Measurements from ENCODE around the gene IL1F10. TPM values are rescaled to one million over a fixed set of nuclear protein-coding genes. Genes with fewer than 3 reads are reported as not detected.

IL1F10 gene
- total and polyA plus RNA-seq, 10 of the 15 experiments (the other 5 are each of a cell fraction or from before 2014, with no cell fraction given) = not detected

DNA sequence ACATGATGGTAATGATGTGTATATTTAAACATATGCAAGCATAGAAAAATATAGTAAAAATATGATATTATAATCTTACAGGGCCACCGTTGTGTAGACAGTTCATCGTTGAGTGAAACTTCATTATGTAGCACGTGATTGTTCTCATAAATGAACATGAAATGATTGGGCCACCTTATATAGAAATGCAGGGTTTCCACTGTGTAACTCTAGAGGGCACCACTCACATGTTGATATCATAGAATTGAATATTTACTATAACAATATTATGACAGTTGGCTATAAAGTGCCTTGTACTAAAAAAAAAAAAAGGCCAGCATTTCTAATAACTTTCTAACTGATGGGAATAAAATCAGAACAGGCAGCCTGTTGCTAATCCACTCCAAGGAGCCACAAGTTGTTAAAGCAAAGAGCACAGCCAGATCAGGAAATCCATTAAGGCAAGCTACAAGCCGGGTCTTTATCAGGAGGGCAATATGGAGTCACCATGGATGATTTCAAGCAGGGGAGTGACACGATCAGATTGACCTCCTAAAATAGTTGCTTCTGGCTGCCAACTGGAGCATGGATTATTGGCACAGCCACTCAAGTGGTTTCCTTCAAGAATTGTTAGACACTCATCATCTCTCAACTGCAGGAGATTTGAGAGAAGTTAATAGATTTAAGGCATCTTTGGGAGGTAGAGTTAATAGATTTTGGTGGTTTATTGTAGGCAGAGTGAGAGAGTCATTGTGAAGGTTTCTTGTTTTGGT, 16.7 kb downstream of the IL1F10 start:
- in situ Hi-C loops (cut with MboI) = no loop called here
- POLR2A ChIA-PET = no interaction called here
- intact Hi-C loops (cut with micrococcal nuclease; ENCODE audit: unreplicated experiment) = no loop called here
- TF ChIP-seq CHD4 (IDR thresholded peaks at IDR 0.05) (no peak), RB1 (IDR thresholded peaks at IDR 0.05; ENCODE audit: borderline replicate concordance) (no peak), SMAD1 (IDR thresholded peaks at IDR 0.05; ENCODE audit: low read depth, partially characterized antibody) (no peak), FOXK2 (IDR thresholded peaks at IDR 0.05) (no peak), SUZ12 (IDR thresholded peaks at IDR 0.05; ENCODE audit: unreplicated experiment) (no peak), SPI1 (IDR thresholded peaks at IDR 0.05; ENCODE audit: borderline replicate concordance, insufficient read depth, low read depth, low read length) (no peak), CHD2 (IDR thresholded peaks at IDR 0.05; ENCODE audit: borderline replicate concordance, low read depth, low read length) (no peak), SREBF2 (IDR thresholded peaks at IDR 0.05; ENCODE audit: low read length) (no peak), CREB1 (IDR thresholded peaks at IDR 0.05; ENCODE audit: low read depth) (no peak), HDAC6 (IDR thresholded peaks at IDR 0.05; ENCODE audit: unreplicated experiment) (no peak), BHLHE40 (IDR thresholded peaks at IDR 0.05; ENCODE audit: borderline replicate concordance in 1 of 2, low read depth in 2 of 2, low read length in 1 of 2) (peak; percentile 24 to 27; a peak in 1 of 4 replicates), RAD21 (IDR thresholded peaks at IDR 0.05; ENCODE audit: insufficient read depth, low read depth, low read length) (peak; percentile 40)
- TF ChIP-seq, protein P1, sequence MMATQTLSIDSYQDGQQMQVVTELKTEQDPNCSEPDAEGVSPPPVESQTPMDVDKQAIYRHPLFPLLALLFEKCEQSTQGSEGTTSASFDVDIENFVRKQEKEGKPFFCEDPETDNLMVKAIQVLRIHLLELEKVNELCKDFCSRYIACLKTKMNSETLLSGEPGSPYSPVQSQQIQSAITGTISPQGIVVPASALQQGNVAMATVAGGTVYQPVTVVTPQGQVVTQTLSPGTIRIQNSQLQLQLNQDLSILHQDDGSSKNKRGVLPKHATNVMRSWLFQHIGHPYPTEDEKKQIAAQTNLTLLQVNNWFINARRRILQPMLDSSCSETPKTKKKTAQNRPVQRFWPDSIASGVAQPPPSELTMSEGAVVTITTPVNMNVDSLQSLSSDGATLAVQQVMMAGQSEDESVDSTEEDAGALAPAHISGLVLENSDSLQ (IDR thresholded peaks at IDR 0.05) = no peak
- TF ChIP-seq, protein P2, sequence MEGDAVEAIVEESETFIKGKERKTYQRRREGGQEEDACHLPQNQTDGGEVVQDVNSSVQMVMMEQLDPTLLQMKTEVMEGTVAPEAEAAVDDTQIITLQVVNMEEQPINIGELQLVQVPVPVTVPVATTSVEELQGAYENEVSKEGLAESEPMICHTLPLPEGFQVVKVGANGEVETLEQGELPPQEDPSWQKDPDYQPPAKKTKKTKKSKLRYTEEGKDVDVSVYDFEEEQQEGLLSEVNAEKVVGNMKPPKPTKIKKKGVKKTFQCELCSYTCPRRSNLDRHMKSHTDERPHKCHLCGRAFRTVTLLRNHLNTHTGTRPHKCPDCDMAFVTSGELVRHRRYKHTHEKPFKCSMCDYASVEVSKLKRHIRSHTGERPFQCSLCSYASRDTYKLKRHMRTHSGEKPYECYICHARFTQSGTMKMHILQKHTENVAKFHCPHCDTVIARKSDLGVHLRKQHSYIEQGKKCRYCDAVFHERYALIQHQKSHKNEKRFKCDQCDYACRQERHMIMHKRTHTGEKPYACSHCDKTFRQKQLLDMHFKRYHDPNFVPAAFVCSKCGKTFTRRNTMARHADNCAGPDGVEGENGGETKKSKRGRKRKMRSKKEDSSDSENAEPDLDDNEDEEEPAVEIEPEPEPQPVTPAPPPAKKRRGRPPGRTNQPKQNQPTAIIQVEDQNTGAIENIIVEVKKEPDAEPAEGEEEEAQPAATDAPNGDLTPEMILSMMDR (IDR thresholded peaks at IDR 0.05 in 2 of 3, conservative IDR thresholded peaks at IDR 0.05 in 1 of 3; ENCODE audit: control insufficient read depth in 2 of 3, extremely low read depth in 1 of 3, insufficient read depth in 1 of 3, low read depth in 3 of 3, low read length in 3 of 3) = peak; percentile 28 to 41 (median 37); a peak in 4 of 6 replicates
- TF ChIP-seq, protein P3, sequence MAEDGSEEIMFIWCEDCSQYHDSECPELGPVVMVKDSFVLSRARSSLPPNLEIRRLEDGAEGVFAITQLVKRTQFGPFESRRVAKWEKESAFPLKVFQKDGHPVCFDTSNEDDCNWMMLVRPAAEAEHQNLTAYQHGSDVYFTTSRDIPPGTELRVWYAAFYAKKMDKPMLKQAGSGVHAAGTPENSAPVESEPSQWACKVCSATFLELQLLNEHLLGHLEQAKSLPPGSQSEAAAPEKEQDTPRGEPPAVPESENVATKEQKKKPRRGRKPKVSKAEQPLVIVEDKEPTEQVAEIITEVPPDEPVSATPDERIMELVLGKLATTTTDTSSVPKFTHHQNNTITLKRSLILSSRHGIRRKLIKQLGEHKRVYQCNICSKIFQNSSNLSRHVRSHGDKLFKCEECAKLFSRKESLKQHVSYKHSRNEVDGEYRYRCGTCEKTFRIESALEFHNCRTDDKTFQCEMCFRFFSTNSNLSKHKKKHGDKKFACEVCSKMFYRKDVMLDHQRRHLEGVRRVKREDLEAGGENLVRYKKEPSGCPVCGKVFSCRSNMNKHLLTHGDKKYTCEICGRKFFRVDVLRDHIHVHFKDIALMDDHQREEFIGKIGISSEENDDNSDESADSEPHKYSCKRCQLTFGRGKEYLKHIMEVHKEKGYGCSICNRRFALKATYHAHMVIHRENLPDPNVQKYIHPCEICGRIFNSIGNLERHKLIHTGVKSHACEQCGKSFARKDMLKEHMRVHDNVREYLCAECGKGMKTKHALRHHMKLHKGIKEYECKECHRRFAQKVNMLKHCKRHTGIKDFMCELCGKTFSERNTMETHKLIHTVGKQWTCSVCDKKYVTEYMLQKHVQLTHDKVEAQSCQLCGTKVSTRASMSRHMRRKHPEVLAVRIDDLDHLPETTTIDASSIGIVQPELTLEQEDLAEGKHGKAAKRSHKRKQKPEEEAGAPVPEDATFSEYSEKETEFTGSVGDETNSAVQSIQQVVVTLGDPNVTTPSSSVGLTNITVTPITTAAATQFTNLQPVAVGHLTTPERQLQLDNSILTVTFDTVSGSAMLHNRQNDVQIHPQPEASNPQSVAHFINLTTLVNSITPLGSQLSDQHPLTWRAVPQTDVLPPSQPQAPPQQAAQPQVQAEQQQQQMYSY (CRISPR knock-in tag; IDR thresholded peaks at IDR 0.05) = no peak

More for the DNA sequence above, 16.7 kb downstream of the IL1F10 start:
- H2AFZ ChIP-seq (ENCODE audit: control insufficient read depth, low read depth, low read length) = no peak overlapping the region
- ChIA-PET RAD21 (ENCODE audit: unreplicated experiment) (no interaction called here), CTCF (interaction anchor here (0.6 to 11.8 kb wide), 6 partner anchors 20 to 170 kb away, joined by 3 to 182 read pairs (median 3); no protein-coding TSS in a partner anchor), SMC1A (ENCODE audit: uncharacterized antibody, unreplicated experiment) (interaction anchor here (1.1 to 1.4 kb wide), 3 partner anchors 9 to 54 kb away, joined by 3 to 6 read pairs (median 3); no protein-coding TSS in a partner anchor)
- H3K9me3 ChIP-seq (replicated peaks; ENCODE audit: control insufficient read depth, insufficient read depth, low read length) = no peaks in the 10 kb centered on the region
- H3K4me3 ChIP-seq = no peak overlapping the region
- H3K27ac ChIP-seq (ENCODE audit: control insufficient read depth, insufficient read depth) = no peak overlapping the region
- no peak overlapping the region for H3K4me2 ChIP-seq (ENCODE audit: control insufficient read depth, insufficient read depth)
- no peak overlapping the region for H3K9ac ChIP-seq (ENCODE audit: control insufficient read depth, insufficient read depth, low read length)
- H3K27me3 ChIP-seq (replicated peaks in 1 of 2; ENCODE audit: control insufficient read depth in 2 of 2, insufficient read depth in 2 of 2, low read length in 1 of 2) = no peaks in the 10 kb centered on the region
- DNase-seq (ENCODE audit: low read depth, low spot score) (no peak), ATAC-seq (peak; percentile 70), FAIRE-seq (no peak)
- H3K36me3 ChIP-seq (ENCODE audit: control insufficient read depth in 2 of 2, insufficient read depth in 2 of 2, low read length in 1 of 2) = no peaks in the 10 kb centered on the region
- 19% methylated on average over 5 of the region's 5 CpGs for WGBS (ENCODE audit: insufficient coverage, insufficient replicate concordance, low lambda C conversion rate, missing lambda C conversion rate)
- no TSS peak for BruUV-seq (replicated peaks)
- no peaks in the 10 kb centered on the region for H3K4me1 ChIP-seq (ENCODE audit: control insufficient read depth, insufficient read depth, low read length)
- no peaks in the 10 kb centered on the region for H3K79me2 ChIP-seq (ENCODE audit: control insufficient read depth, insufficient read depth, low read length)
- H4K20me1 ChIP-seq (ENCODE audit: control insufficient read depth, insufficient read depth) = no peaks in the 10 kb centered on the region
